VCaP (cell line): ENCODE data around the gene RFC5.

Experiments
- H3K27ac ChIP-seq: fragments of 450-650 bp; 2 replicates; pipeline ENCODE4 v1.5.1; 2017
- TF ChIP-seq, protein P1 (sequence below): fragments of 450-650 bp; conservative IDR thresholded peaks from 2 replicates; pipeline ENCODE4 v1.5.1; 2017; ENCODE audit warnings: mild to moderate bottlenecking, moderate library complexity

The RFC5 gene

DNA sequence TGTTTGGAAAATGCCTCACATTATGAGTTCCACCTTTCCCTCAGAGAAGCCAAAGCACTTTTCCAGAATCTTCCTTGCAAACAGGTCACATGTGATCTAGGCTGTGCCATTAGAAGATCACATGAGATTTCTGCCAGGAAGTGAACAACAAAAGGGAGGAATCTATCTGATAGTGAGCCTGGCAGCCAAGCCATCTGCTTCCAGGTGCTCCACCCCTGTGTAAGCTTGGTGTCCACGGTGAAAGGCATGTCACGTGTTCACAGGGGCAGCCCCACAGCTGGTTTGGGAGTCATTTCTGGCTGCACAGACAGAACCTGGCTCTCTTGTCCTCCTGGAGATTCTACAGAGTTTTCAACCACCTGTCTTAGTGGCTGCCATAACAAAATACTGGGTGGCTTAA is 44.2 kb upstream of the RFC5 start:
- TF ChIP-seq, protein P1, sequence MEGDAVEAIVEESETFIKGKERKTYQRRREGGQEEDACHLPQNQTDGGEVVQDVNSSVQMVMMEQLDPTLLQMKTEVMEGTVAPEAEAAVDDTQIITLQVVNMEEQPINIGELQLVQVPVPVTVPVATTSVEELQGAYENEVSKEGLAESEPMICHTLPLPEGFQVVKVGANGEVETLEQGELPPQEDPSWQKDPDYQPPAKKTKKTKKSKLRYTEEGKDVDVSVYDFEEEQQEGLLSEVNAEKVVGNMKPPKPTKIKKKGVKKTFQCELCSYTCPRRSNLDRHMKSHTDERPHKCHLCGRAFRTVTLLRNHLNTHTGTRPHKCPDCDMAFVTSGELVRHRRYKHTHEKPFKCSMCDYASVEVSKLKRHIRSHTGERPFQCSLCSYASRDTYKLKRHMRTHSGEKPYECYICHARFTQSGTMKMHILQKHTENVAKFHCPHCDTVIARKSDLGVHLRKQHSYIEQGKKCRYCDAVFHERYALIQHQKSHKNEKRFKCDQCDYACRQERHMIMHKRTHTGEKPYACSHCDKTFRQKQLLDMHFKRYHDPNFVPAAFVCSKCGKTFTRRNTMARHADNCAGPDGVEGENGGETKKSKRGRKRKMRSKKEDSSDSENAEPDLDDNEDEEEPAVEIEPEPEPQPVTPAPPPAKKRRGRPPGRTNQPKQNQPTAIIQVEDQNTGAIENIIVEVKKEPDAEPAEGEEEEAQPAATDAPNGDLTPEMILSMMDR, result no peak
- H3K27ac ChIP-seq, result no peak overlapping the region

GRCh38 chr12:117975006-117975405 is 41.5 kb upstream of the RFC5 start:
- H3K27ac ChIP-seq, result no peak overlapping the region
- TF ChIP-seq, protein P1, result no peak

GRCh38 chr12:117977373-117977772 is 39.1 kb upstream of the RFC5 start:
- TF ChIP-seq, protein P1, result no peak
- no peak overlapping the region for H3K27ac ChIP-seq

DNA sequence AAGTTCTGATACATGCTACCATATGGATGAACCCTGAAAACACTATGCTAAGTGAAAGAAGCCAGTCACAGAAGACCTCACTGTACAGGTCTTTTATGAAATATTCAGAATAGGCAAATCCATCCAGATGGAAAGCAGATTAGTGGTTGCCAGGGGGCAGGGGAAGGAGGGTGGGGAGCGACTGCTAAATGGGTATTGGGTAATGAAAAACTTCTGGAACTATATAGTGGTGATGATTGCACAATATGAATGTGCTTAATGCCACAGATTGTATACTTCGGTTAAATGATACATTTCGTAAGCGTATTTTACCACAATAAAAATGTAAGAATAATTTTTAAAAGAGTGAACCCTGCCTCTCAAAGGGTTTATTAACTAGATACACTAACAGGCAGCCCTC is 35.9 kb upstream of the RFC5 start:
- TF ChIP-seq, protein P1, result no peak
- H3K27ac ChIP-seq, result no peak overlapping the region

GRCh38 chr12:117981267-117981666 is 35.2 kb upstream of the RFC5 start:
- TF ChIP-seq, protein P1, result no peak
- H3K27ac ChIP-seq, result no peak overlapping the region

DNA sequence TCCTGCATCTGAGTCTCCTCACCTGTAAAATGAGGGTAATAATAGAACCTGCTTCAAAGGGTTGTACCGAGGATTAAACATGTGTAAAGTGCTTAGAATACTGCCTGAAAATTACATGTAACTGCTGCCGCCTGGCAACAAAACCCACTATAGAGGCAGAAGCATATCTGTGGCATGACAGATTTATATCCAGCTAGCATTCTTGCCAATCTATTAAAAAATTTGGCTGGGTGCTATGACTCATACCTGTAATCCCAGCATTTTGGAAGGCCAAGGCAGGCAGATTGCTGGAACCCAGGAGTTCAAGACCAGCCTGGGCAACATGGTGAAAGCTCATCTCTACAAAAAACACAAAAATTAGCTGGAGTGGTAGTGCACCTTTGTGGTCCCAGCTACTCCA is 31.3 kb upstream of the RFC5 start:
- H3K27ac ChIP-seq, result no peak overlapping the region
- TF ChIP-seq, protein P1, result no peak

- H3K27ac ChIP-seq, result no peak overlapping the region
- TF ChIP-seq, protein P1, result no peak
Observed at GRCh38 chr12:117986705-117987469, 29.6 kb upstream of the RFC5 start.
